ENCODE results near the gene MRPL2.

GRCh38 chr6:43105538-43106222 lies 46.4 kb upstream of the MRPL2 start:
- TF ChIP-seq CTCF (IDR thresholded peaks at IDR 0.05), result no peak
- no peak for TF ChIP-seq POLR2A (IDR thresholded peaks at IDR 0.05)

Measured in heart left ventricle (tissue), 13 donors.